RWPE1 (cell line): ENCODE results near the gene TTC39A.

ENCODE experiments used
- CTCF ChIA-PET: fragments of 350-600 bp; sonication (Branson Sonifier 250); formaldehyde crosslinking; extraction: SDS; loops from one replicate; lab custom pipeline; 2021; lab: Yijun Ruan, JAX
- POLR2A ChIA-PET: fragments of 400-600 bp; formaldehyde crosslinking; extraction: SDS; loops from one replicate; lab custom pipeline; 2020; ENCODE audit warnings: antibody characterized with exemption; ENCODE audit not compliant: low non-redundant PET; lab: Yijun Ruan, JAX
- DNase-seq: peaks from one replicate; pipeline ENCODE4 v3.0.0; 2012; ENCODE audit warnings: low spot score
- H3K27ac ChIP-seq: fragments of 450-650 bp; 2 replicates; pipeline ENCODE4 v1.5.1; 2017
- CTCF ChIP-seq: fragments of 450-650 bp; conservative IDR thresholded peaks from 2 replicates; pipeline ENCODE4 v1.5.1; 2017; ENCODE audit warnings: low read depth, mild to moderate bottlenecking

Gene TTC39A

GRCh38 chr1:51293898-51294515, 36.4 kb downstream of the TTC39A start:
- no peak overlapping the region for H3K27ac ChIP-seq
- TF ChIP-seq CTCF = no peak
- DNase-seq = no peak
- POLR2A ChIA-PET = no interaction called here
- CTCF ChIA-PET = no interaction called here

DNA sequence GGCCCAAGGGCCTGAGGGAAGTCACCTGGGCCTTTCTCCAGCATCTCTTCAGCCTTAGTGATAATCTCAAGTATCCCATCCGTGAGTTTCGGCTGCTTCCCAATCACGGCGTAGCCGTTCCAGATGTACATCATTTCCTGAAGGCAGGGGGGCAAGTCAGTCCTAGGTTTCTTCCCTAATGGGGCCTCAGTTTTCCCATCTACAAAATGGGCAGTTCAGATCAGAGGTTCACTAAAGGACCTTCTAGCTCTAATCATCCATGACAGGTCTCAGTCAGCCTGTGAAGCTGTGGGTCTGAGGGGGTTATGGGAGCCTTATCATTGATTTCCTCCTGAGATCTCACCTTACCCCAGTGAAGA, 39.9 kb downstream of the TTC39A start:
- DNase-seq = no peak
- CTCF ChIA-PET = interaction anchor here (0.6 kb wide), 1 partner anchor 60 kb away, joined by 3 read pairs; no protein-coding TSS in a partner anchor
- TF ChIP-seq CTCF = no peak
- no peak overlapping the region for H3K27ac ChIP-seq
- POLR2A ChIA-PET = no interaction called here

GRCh38 chr1:51289676-51290488, 40.5 kb downstream of the TTC39A start:
- CTCF ChIA-PET = interaction anchor here (0.6 kb wide), 1 partner anchor 59 kb away, joined by 3 read pairs; no protein-coding TSS in a partner anchor
- POLR2A ChIA-PET = no interaction called here
- TF ChIP-seq CTCF = no peak

DNA sequence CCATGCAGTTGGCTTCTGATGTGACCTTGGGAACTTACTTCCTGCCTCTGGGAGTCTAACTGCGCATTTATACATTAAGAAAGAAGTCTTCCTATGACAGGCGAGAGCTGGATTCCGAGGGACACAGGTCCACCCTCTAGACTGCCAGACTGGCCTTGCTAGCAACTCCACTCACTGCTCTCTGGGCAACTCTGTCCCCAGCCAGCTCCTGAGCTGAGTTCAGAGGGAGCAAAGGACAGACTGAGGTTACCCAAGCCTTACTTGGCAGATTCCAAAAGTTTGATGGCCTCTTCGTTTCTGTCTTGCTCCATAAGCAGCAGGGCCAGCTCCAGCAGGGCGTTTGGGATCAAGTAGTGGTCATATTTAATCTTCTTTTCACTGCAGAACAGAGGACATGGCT, 41.8 kb downstream of the TTC39A start:
- no peak for TF ChIP-seq CTCF
- ChIA-PET POLR2A (no interaction called here), CTCF (no interaction called here)
- DNase-seq = no peak
- no peak overlapping the region for H3K27ac ChIP-seq

More at GRCh38 chr1:51289676-51290488, 40.5 kb downstream of the TTC39A start:
- H3K27ac ChIP-seq = no peak overlapping the region
- DNase-seq = no peak

- no peak for DNase-seq
- no peak for TF ChIP-seq CTCF
- ChIA-PET CTCF (interaction anchor here (2.4 kb wide), 1 partner anchor 9 kb away, joined by 9 read pairs; no protein-coding TSS in a partner anchor), POLR2A (no interaction called here)
- no peak overlapping the region for H3K27ac ChIP-seq
These were observed 42.4 kb downstream of the TTC39A start for GRCh38 chr1:51287966-51288365.

DNA sequence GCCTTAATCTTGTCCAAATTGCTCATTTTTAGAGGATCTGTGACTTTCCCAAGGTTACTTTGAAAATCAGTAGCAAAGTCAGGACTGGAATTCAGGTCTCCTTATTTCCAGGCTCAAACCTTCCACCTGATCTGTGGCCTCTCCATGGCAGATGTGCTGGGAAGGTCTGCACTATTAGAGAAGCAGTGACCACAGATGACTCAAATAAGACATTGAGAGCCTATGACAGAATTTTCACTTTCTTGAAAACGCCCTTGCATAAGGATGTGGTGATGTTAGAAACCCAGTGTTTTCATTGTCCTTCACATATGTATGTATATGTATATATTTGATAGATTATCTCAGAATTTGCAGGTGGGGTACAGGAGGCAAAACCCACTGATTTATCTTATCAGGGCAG, 45.3 kb downstream of the TTC39A start:
- TF ChIP-seq CTCF = no peak
- ChIA-PET CTCF (no interaction called here), POLR2A (no interaction called here)
- no peak for DNase-seq
- no peak overlapping the region for H3K27ac ChIP-seq
